Subcutaneous abdominal adipose tissue (tissue), 5 donors: ENCODE data around the gene C19orf44.
"Not testable (repeated sequence)": the region's sequence is repeated elsewhere in the genome, so short reads cannot be mapped to it uniquely, and the experiment has no call there.

ENCODE experiments used
- H3K27ac ChIP-seq: one replicate; pipeline ENCODE4 v1.7.0; 2013; ENCODE audit warnings: low read depth, mild to moderate bottlenecking, inconsistent platforms, low read length, moderate library complexity
- H3K27me3 ChIP-seq, 5 donors: one replicate each; pipeline ENCODE4 v1.7.0; 2013; ENCODE audit warnings: low read length in 5 of 5, inconsistent platforms in 1 of 5; ENCODE audit not compliant: control insufficient read depth in 5 of 5, insufficient read depth in 4 of 5
- H3K36me3 ChIP-seq, 5 donors: one replicate each; pipeline ENCODE4 v1.7.0; 2013; ENCODE audit warnings: low read length in 5 of 5; ENCODE audit not compliant: control insufficient read depth in 5 of 5, insufficient read depth in 5 of 5
- H3K4me1 ChIP-seq, 5 donors: one replicate each; pipeline ENCODE4 v1.7.0; 2013; ENCODE audit warnings: low read length in 5 of 5, mild to moderate bottlenecking in 3 of 5, moderate library complexity in 1 of 5; ENCODE audit not compliant: control insufficient read depth in 5 of 5, insufficient read depth in 5 of 5
- H3K4me3 ChIP-seq, 5 donors: one replicate each; pipeline ENCODE4 v1.7.0; 2013; ENCODE audit warnings: low read length in 5 of 5, low read depth in 1 of 5
- H3K9ac ChIP-seq, 5 donors: one replicate each; pipeline ENCODE4 v1.7.0; 2013; ENCODE audit warnings: low read length in 5 of 5, mild to moderate bottlenecking in 4 of 5, moderate library complexity in 3 of 5
- H3K9me3 ChIP-seq, 5 donors: one replicate each; pipeline ENCODE4 v1.7.0; 2013; ENCODE audit warnings: low read length in 5 of 5; ENCODE audit not compliant: control insufficient read depth in 5 of 5
- donor health status: healthy.
- donor health status: healthy.
- donor health status: healthy.
- donor health status: healthy.
- donor health status: healthy.

The C19orf44 gene

DNA sequence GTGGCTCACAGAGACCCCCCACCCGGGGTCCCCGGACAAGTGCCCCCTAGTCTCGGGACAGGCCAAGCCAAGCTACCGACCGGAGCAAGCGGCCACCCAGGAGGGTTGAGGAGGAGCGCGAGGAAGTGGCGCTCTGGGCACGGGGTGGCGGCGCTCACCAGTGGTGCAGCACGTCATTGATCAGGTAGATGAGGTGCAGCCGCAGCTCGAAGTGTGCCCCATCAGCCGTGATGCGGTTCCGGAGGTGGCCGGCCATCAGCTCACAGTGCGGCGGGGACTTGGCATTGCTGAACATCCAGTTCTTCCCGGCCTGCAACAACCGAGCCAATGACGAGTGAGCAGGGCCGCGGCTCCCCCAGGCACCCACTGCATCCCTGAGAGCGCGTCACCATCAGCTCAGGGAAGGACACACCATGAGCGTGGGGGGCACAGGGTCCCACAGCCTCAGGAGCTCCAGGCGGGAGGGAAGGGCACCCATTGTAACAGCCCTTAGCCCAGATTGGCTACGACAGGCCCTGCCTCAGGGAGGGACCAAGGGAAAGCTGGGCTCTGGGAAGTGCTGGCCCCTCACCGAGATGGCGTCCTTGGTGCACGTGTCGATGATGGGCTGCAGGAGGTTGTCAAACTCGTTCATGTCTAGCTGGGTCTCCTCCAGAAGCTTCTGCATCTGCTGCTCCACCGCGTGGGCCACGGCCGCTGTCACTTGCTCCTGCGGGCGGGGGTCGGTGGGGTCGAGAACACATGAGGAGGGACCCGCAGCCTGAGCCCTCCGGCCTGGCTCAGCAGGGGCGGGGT is 36.4 kb downstream of the C19orf44 start:
- Histone ChIP-seq H3K27ac (no peak overlapping the region), H3K9me3 (no peaks in the 10 kb centered on the region), H3K27me3 (no peaks in the 10 kb centered on the region), H3K4me3 (no peak overlapping the region), H3K36me3 (peaks cover 2 to 96% (median 95%) of the 10 kb centered on the region in 5 donors), H3K9ac (no peak overlapping the region), H3K4me1 (peaks cover 0 to 4% (median 0%) of the 10 kb centered on the region in 5 donors)

DNA sequence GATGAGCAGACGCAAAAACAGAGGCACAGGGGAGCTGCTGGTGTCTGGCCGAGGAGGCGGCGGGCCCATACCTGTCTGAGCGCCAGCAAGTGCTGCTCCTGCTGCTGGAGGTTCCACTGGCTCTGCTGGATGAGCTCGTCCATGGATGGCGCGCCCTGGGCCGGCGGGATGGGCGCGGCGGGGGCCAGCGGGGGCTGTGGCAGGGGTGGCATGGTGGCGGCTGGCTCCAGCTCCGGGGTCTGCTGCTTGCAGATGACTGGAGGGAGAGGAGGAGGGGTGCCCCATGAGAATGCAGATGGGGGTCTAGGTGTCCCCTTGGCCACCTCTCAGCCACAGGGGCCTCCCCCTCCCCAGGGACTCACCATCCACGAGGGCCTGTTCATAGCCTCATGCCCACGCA is 39.2 kb downstream of the C19orf44 start:
- no peak overlapping the region for H3K4me3 ChIP-seq
- H3K9me3 ChIP-seq = no peaks in the 10 kb centered on the region
- H3K4me1 ChIP-seq = peaks cover 0 to 13% (median 8%) of the 10 kb centered on the region in 5 donors
- H3K27ac ChIP-seq = no peak overlapping the region
- peaks cover 2 to 89% (median 80%) of the 10 kb centered on the region in 5 donors for H3K36me3 ChIP-seq
- H3K9ac ChIP-seq = no peak overlapping the region
- H3K27me3 ChIP-seq = no peaks in the 10 kb centered on the region

DNA sequence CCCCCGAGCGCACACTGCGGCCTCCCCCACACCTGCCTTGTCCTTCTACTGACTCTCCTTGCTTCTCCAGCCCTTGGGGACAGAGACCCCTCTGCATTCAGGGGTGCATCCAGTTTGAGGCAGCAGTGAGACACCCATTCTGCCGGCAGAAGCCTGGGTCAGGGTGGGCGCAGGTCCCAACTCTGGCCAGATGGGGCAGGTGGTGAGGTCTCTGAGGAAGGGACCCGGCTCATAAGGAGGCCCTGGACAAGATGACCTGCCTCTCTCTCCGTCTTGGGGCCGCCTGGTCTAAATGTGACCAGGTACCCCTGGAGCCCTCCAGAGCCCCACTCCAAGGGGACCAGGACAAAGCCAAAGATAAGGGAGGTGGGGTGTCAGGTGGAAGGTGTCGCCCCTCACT is 39.9 kb downstream of the C19orf44 start:
- Histone ChIP-seq H3K4me1 (peaks cover 3 to 16% (median 15%) of the 10 kb centered on the region in 5 donors), H3K36me3 (peaks cover 2 to 81% (median 73%) of the 10 kb centered on the region in 5 donors), H3K27ac (no peak overlapping the region), H3K4me3 (no peak overlapping the region), H3K27me3 (no peaks in the 10 kb centered on the region), H3K9ac (no peak overlapping the region), H3K9me3 (no peaks in the 10 kb centered on the region)

DNA sequence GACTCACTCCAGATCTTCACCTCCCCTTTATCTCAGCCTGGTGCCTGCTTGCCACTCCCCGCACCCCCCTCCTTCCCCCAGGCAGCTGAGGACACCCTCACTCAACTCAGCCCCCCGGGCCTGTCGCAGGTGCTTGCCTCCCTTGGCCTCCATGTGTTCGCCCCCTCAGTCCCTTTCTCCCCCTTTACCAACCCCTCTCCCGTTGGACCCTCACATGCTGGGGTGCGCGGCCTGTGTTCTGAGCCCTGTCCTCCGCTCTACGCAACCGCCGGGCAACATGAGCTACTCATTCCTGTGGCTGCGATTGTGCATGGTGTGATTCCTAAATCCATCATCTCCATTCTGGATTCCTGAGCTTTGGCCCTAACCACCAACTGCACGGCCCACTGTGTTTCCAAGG is 40.9 kb downstream of the C19orf44 start:
- no peak overlapping the region for H3K27ac ChIP-seq
- no peak overlapping the region for H3K4me3 ChIP-seq
- H3K9me3 ChIP-seq = no peaks in the 10 kb centered on the region
- H3K4me1 ChIP-seq = peaks cover 5 to 24% (median 23%) of the 10 kb centered on the region in 5 donors
- H3K9ac ChIP-seq = no peak overlapping the region
- no peaks in the 10 kb centered on the region for H3K27me3 ChIP-seq
- H3K36me3 ChIP-seq = peaks cover 2 to 71% (median 63%) of the 10 kb centered on the region in 5 donors

DNA sequence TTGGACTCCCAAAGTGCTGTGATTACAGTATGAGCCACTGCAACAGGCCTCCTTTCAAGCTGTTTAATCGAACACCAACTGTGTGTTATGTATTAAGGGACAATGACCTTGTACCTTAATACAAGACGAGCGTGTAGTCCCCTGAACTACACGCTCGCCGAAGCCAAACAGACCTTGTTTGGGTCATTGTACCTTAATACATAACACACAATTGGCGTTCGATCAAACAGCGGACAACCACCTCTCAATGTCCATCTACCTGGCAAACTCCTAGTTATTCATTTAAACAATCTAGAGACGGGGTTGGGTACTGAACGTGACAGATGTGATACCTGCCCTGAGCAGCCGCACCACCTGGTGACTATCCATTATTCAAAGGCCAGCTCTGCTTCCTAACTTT is 44.8 kb downstream of the C19orf44 start:
- Histone ChIP-seq H3K9ac (peak overlapping the region; percentile 84 to 97 (median 90)), H3K36me3 (peaks cover 0 to 33% (median 25%) of the 10 kb centered on the region in 5 donors), H3K27me3 (no peaks in the 10 kb centered on the region), H3K27ac (peak overlapping the region; percentile 81), H3K4me3 (peak overlapping the region; percentile 87 to 96 (median 88)), H3K4me1 (peaks cover 5 to 36% (median 34%) of the 10 kb centered on the region in 5 donors), H3K9me3 (no peaks in the 10 kb centered on the region)

DNA sequence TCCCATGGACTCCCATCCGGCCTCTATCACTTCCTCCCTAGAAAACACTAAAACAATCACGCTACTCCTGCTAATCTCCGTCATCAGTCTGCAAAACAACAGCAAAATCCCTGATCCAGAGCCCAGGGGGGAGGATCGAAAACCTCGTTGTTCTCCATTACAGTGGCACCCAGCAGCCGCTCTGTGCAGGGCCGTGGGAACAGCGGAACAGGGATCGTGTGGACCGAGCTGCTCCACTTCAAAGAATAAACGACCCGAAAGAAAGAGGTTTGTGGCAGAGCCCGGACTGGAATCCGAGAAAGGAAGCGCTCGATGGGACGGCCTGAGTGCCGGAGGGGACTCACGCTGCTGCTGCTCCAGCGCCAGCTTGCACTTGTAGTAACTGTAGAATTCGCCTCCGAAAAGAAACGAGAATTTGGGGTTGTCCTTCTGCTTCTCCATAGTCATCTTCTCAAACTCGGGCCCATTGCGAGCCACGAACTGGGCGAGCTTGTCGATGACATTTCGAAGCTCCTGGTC is 45.4 kb downstream of the C19orf44 start:
- Histone ChIP-seq H3K27ac (peak overlapping the region; percentile 81), H3K9ac (peak overlapping the region; percentile 84 to 97 (median 90)), H3K36me3 (peaks cover 0 to 29% (median 19%) of the 10 kb centered on the region in 5 donors), H3K4me3 (peak overlapping the region; percentile 87 to 96 (median 88)), H3K4me1 (peaks cover 5 to 36% (median 34%) of the 10 kb centered on the region in 5 donors), H3K27me3 (no peaks in the 10 kb centered on the region), H3K9me3 (no peaks in the 10 kb centered on the region)

DNA sequence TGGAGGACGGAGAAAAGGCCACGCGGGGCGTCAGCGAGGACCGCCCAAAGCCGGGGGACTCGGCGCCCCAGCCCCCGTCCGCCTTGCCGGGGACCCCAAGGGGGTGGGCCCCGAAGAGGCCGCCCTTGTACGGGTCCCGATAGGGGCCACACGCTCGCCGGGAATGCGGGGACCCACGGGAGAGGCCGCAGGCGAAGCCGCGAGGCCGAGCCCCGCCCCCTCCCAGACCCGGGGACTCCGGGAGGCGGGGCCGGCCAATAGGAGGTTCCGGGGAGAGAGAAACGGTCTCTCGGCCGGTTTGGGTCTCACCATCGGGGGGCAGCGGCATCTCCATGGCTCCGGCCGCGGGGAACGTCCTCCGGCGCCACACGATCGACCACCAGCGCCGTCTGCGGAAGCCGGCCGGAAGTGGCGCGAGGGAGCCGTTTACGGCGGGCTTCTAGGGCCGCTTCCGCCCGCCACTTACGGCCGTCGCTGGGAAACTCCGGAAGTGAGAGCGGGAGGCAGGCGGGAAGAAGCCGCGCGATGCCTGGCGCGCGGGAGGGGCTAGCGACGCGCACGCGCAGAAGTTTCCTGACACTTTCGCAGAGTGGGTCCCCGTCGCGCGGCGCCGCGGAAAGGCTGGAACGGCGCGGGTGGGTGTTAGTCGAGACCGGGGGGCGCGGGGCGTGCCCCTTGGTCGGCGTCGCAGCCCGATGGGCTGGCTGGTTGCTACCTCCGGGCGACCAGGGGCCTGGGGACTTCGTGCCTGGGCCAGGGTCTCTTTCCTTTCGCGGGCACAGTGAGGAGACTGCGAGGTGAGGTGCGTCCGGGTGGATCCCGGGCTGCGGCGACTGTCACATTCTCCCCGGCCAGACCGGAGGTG is 46.1 kb downstream of the C19orf44 start, which contains the start of gene CHERP:
CHERP (minus strand) TSS at position 393 of the 865 bp plus-strand sequence; CDS start at position 334, 59 bp downstream.
- Histone ChIP-seq H3K4me1 (peaks cover 5 to 36% (median 34%) of the 10 kb centered on the region in 5 donors), H3K27ac (peak within 1 kb of the TSS; percentile 81), H3K4me3 (peak within 1 kb of the TSS; percentile 87 to 96 (median 92)), H3K9me3 (no peaks in the 10 kb centered on the region), H3K36me3 (peaks cover 0 to 23% (median 13%) of the 10 kb centered on the region in 5 donors), H3K27me3 (no peaks in the 10 kb centered on the region), H3K9ac (peak within 1 kb of the TSS; percentile 84 to 97 (median 90))

DNA sequence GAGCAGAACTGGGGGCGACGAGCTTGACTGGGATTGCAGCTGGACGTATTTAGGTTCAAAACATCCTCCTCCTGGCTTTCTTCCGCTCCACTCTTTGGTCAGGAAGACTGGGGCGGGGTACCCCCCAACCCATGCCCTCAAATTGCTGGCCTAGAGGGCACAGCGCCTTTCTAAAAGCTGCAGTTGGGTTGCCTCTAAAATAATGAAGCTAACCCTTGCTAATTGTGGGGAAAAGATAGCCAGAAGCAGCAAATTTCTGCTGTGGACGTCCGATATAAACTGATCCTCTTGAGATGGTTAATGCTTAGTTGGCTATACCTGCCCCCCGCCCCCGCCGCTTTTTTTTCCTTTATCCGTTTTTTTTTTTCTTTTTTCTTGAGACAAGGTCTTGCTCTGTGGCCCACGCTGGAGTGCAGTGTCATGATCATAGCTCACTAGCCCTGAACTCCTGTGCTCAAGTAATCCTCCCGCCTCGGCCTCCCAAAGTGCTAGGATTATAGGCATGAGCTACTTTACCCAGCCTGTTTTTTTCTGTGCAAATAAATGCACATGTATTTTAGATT is 46.8 kb downstream of the C19orf44 start:
- Histone ChIP-seq H3K9me3 (no peaks in the 10 kb centered on the region), H3K4me1 (peaks cover 5 to 36% (median 32%) of the 10 kb centered on the region in 5 donors), H3K27me3 (no peaks in the 10 kb centered on the region), H3K36me3 (peaks cover 0 to 16% (median 6%) of the 10 kb centered on the region in 5 donors), H3K4me3 (peak overlapping the region; percentile 87 to 96 (median 92)), H3K27ac (peak overlapping the region; percentile 81), H3K9ac (peak overlapping the region; percentile 63 to 97 (median 90))

DNA sequence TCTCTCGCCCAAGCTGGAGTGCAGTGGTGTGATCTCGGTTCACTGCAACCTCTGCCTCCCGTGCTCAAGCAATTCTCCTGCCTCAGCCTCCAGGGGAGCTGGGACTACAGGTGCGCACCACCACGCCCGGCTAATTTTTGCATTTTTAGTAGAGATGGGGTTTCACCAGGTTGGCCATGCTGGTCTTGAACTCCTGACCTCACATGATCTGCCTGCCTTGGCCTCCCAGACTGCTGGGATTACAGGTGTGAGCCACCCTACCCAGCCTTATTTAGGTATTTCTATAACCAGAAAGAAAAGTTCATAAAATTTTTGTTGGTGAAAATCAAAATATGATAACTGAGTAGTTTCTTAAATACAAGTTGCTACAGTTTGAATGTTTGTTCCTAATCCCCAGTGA is 47.5 kb downstream of the C19orf44 start:
- H3K36me3 ChIP-seq, H3K9ac ChIP-seq, H3K27ac ChIP-seq, H3K4me3 ChIP-seq, H3K27me3 ChIP-seq, H3K9me3 ChIP-seq: not testable (repeated sequence)
- H3K4me1 ChIP-seq = peaks cover 5 to 36% (median 31%) of the 10 kb centered on the region in 5 donors
